Mononuclear cell (primary cell): Measurements from ENCODE around the gene COX6B1. TPM values are rescaled to one million over a fixed set of nuclear protein-coding genes. Genes with fewer than 3 reads are reported as not detected.
A peak's percentile ranks its signal among the peaks of the same experiment; 100 is the strongest.
"Not testable (repeated sequence)": the region's sequence is repeated elsewhere in the genome, so short reads cannot be mapped to it uniquely, and the experiment has no call there.

ENCODE experiments used
- H3K27me3 ChIP-seq: 2 replicates; pipeline ENCODE4 v1.6.0; 2011; ENCODE audit warnings: low read length, control low read depth; ENCODE audit not compliant: insufficient read depth
- H3K4me1 ChIP-seq: 2 replicates; pipeline ENCODE4 v1.5.1; 2011; ENCODE audit warnings: mild to moderate bottlenecking, low read length, control low read depth; ENCODE audit not compliant: insufficient read depth
- H3K4me3 ChIP-seq: 2 replicates; pipeline ENCODE4 v1.5.1; 2011; ENCODE audit warnings: mild to moderate bottlenecking, low read length, moderate library complexity
- H3K9me3 ChIP-seq: 2 replicates; pipeline ENCODE4 v1.5.1; 2011; ENCODE audit warnings: low read depth, mild to moderate bottlenecking, control low read depth, low read length
- total RNA-seq: library from RNA; depleted of rRNA; stranded (reverse); fragments of >200 nt; gene quantifications from one replicate; pipeline ENCODE4 v1.2.3, GENCODE V29; 2012

COX6B1 gene
- total RNA-seq, result 219 TPM

GRCh38 chr19:35648017-35648961 is at the start of gene COX6B1:
COX6B1 (plus strand) TSS chr19:35648323; CDS start chr19:35651244, 2,921 bp downstream.
- Histone ChIP-seq H3K27me3 (no peaks in the 10 kb centered on the region), H3K4me1 (peaks cover 40% of the 10 kb centered on the region), H3K9me3 (no peaks in the 10 kb centered on the region), H3K4me3 (peak within 1 kb of the TSS; percentile 65)

GRCh38 chr19:35601971-35602370 is 46.2 kb upstream of the COX6B1 start:
- no peak overlapping the region for H3K4me3 ChIP-seq
- no peaks in the 10 kb centered on the region for H3K9me3 ChIP-seq
- H3K27me3 ChIP-seq, result no peaks in the 10 kb centered on the region
- H3K4me1 ChIP-seq, result no peaks in the 10 kb centered on the region

- not testable (repeated sequence) for H3K4me3 ChIP-seq, H3K4me1 ChIP-seq, H3K9me3 ChIP-seq, H3K27me3 ChIP-seq
Observed at GRCh38 chr19:35604436-35604835, 43.7 kb upstream of the COX6B1 start.

GRCh38 chr19:35607170-35607569 is 41.0 kb upstream of the COX6B1 start:
- H3K9me3 ChIP-seq, H3K4me3 ChIP-seq, H3K27me3 ChIP-seq: not testable (repeated sequence)
- H3K4me1 ChIP-seq, result peaks cover 23% of the 10 kb centered on the region

- no peak overlapping the region for H3K4me3 ChIP-seq
- H3K27me3 ChIP-seq, result no peaks in the 10 kb centered on the region
- peaks cover 26% of the 10 kb centered on the region for H3K4me1 ChIP-seq
- H3K9me3 ChIP-seq, result no peaks in the 10 kb centered on the region
Observed at GRCh38 chr19:35607661-35608060, 40.5 kb upstream of the COX6B1 start.

- Histone ChIP-seq H3K27me3 (no peaks in the 10 kb centered on the region), H3K4me1 (peaks cover 32% of the 10 kb centered on the region)
Observed at GRCh38 chr19:35608251-35608650, 39.9 kb upstream of the COX6B1 start.

GRCh38 chr19:35609851-35610353 is 38.2 kb upstream of the COX6B1 start:
- Histone ChIP-seq H3K9me3 (no peaks in the 10 kb centered on the region), H3K4me1 (peaks cover 35% of the 10 kb centered on the region), H3K4me3 (no peak overlapping the region), H3K27me3 (no peaks in the 10 kb centered on the region)

More at GRCh38 chr19:35608251-35608650, 39.9 kb upstream of the COX6B1 start:
- Histone ChIP-seq H3K9me3 (no peaks in the 10 kb centered on the region), H3K4me3 (no peak overlapping the region)

- H3K9me3 ChIP-seq, result no peaks in the 10 kb centered on the region
- H3K4me3 ChIP-seq, result peak overlapping the region; percentile 62
- no peaks in the 10 kb centered on the region for H3K27me3 ChIP-seq
- peaks cover 35% of the 10 kb centered on the region for H3K4me1 ChIP-seq
Observed at GRCh38 chr19:35612224-35612558, 35.9 kb upstream of the COX6B1 start.

- Histone ChIP-seq H3K4me1 (peaks cover 35% of the 10 kb centered on the region), H3K9me3 (no peaks in the 10 kb centered on the region), H3K4me3 (peak within 1 kb of the TSS; percentile 62), H3K27me3 (no peaks in the 10 kb centered on the region)
Observed at GRCh38 chr19:35612559-35613321, 35.4 kb upstream of the COX6B1 start, which contains the start of gene HAUS5. HAUS5 (plus strand) TSS chr19:35612735; CDS start chr19:35612795, 60 bp downstream.

GRCh38 chr19:35613574-35613973 is 34.5 kb upstream of the COX6B1 start:
- peaks cover 35% of the 10 kb centered on the region for H3K4me1 ChIP-seq
- H3K9me3 ChIP-seq, result no peaks in the 10 kb centered on the region
- no peaks in the 10 kb centered on the region for H3K27me3 ChIP-seq
- no peak overlapping the region for H3K4me3 ChIP-seq

GRCh38 chr19:35615036-35615435 is 33.1 kb upstream of the COX6B1 start:
- Histone ChIP-seq H3K4me3 (no peak overlapping the region), H3K27me3 (no peaks in the 10 kb centered on the region), H3K4me1 (peaks cover 25% of the 10 kb centered on the region), H3K9me3 (no peaks in the 10 kb centered on the region)

GRCh38 chr19:35618857-35619256 is 29.3 kb upstream of the COX6B1 start:
- H3K27me3 ChIP-seq, result no peaks in the 10 kb centered on the region

GRCh38 chr19:35619290-35619923 is 28.7 kb upstream of the COX6B1 start:
- H3K4me1 ChIP-seq, result no peaks in the 10 kb centered on the region
- no peak overlapping the region for H3K4me3 ChIP-seq

More at GRCh38 chr19:35618857-35619256, 29.3 kb upstream of the COX6B1 start:
- Histone ChIP-seq H3K9me3 (no peaks in the 10 kb centered on the region), H3K4me3 (no peak overlapping the region), H3K4me1 (no peaks in the 10 kb centered on the region)

GRCh38 chr19:35620001-35620400 is 28.1 kb upstream of the COX6B1 start:
- no peak overlapping the region for H3K4me3 ChIP-seq
- H3K27me3 ChIP-seq, result no peaks in the 10 kb centered on the region
- no peaks in the 10 kb centered on the region for H3K4me1 ChIP-seq
- no peaks in the 10 kb centered on the region for H3K9me3 ChIP-seq

More at GRCh38 chr19:35619290-35619923, 28.7 kb upstream of the COX6B1 start:
- Histone ChIP-seq H3K9me3 (no peaks in the 10 kb centered on the region), H3K27me3 (no peaks in the 10 kb centered on the region)

- Histone ChIP-seq H3K4me3 (no peak overlapping the region), H3K27me3 (no peaks in the 10 kb centered on the region), H3K4me1 (no peaks in the 10 kb centered on the region), H3K9me3 (no peaks in the 10 kb centered on the region)
Observed at GRCh38 chr19:35621708-35622107, 26.4 kb upstream of the COX6B1 start.
